Left cardiac atrium (tissue), 4 donors: Measurements from ENCODE around the gene EIF3J. TPM values are rescaled to one million over a fixed set of nuclear protein-coding genes. Genes with fewer than 3 reads are reported as not detected.
A peak's percentile ranks its signal among the peaks of the same experiment; 100 is the strongest.
"Not testable (repeated sequence)": the region's sequence is repeated elsewhere in the genome, so short reads cannot be mapped to it uniquely, and the experiment has no call there.

ENCODE experiments used
- ATAC-seq, 2 donors: fragments of 200-7000 bp; cut with Tn5 transposase; one replicate each; pipeline ENCODE4 v1.9.1; 2020; ENCODE audit warnings: mild to moderate bottlenecking in 2 of 2, moderate library complexity in 2 of 2
- DNase-seq: peaks from one replicate; pipeline ENCODE4 v3.0.0-alpha.2; 2020
- intact Hi-C, 2 donors: fragments of 100-400 bp; cut with DNase I; formaldehyde crosslinking; loops; one replicate each; pipeline versions ENCODE4 v1.14.1 to v1.15.1; 2022 to 2023
- long read RNA-seq: library from polyadenylated mRNA; unstranded; transcript quantifications from one replicate; pipeline ENCODE4 v2.0.0, GENCODE V29; 2021
- total RNA-seq, 2 donors: library from RNA; stranded (reverse); fragmentation: NEBNext Ultra II Directional; extraction: Animal tissue kit (Norgen Biotek cat#: 25700); gene quantifications; one replicate each; pipeline ENCODE4 v1.2.1, GENCODE V29; 2021
- donor health status: DM: no; HTN: yes; CAD: no.
- donor health status: DM: no; HTN: yes; CAD: no; lungs with severe emphysema.
- donor health status: DM: yes; HTN: yes; CAD: no.
- donor health status: Dilated cardiomyopathy.

EIF3J gene
- total RNA-seq, result 10 to 100 TPM; 59.3 to 77.0 TPM
- long read RNA-seq, transcript EIF3J-201 (8 exons, 2,569 nt), result major isoform, 12 of 34 reads
- long read RNA-seq, partial matches to known transcripts, result 21 of 34 reads
- long read RNA-seq, other reads (novel, unspliced or antisense), result 1 of 34 reads

- DNase-seq (peak; percentile 96), ATAC-seq (peak; percentile 96)
- intact Hi-C loops, result no loop called here
Measured at GRCh38 chr15:44536962-44537734, at the start of gene EIF3J. Gene EIF3J (plus strand): TSS chr15:44537147. CDS start chr15:44537195, 48 bp downstream.

- ATAC-seq (peak in 1 of 2 donors; percentile 92), DNase-seq (no peak)
- intact Hi-C loops, result no loop called here
Measured at GRCh38 chr15:44489464-44489863, 47.5 kb upstream of the EIF3J start.

- ATAC-seq (no peak), DNase-seq (no peak)
- intact Hi-C loops, result no loop called here
Measured at GRCh38 chr15:44490622-44491021, 46.3 kb upstream of the EIF3J start.

GRCh38 chr15:44492040-44492439 lies 44.9 kb upstream of the EIF3J start:
- intact Hi-C loops, result no loop called here
- DNase-seq, result no peak
- ATAC-seq, result no peak

- ATAC-seq (no peak), DNase-seq (no peak)
- intact Hi-C loops, result no loop called here
Measured at GRCh38 chr15:44492672-44493071, 44.3 kb upstream of the EIF3J start.

- ATAC-seq (no peak), DNase-seq (no peak)
- intact Hi-C loops, result no loop called here
Measured at GRCh38 chr15:44495562-44495961, 41.4 kb upstream of the EIF3J start.

GRCh38 chr15:44500555-44500954 lies 36.4 kb upstream of the EIF3J start:
- ATAC-seq, result no peak
- intact Hi-C loops, result no loop called here
- no peak for DNase-seq

GRCh38 chr15:44501768-44502366 lies 35.1 kb upstream of the EIF3J start:
- DNase-seq (no peak), ATAC-seq (peak in 1 of 2 donors; percentile 34)
- intact Hi-C loops, result no loop called here

GRCh38 chr15:44516436-44516835 lies 20.5 kb upstream of the EIF3J start:
- ATAC-seq, result no peak
- intact Hi-C loops, result no loop called here
- no peak for DNase-seq

GRCh38 chr15:44519537-44519936 lies 17.4 kb upstream of the EIF3J start:
- intact Hi-C loops, result no loop called here
- ATAC-seq, result no peak
- no peak for DNase-seq

- ATAC-seq, result no peak
- no peak for DNase-seq
- intact Hi-C loops, result no loop called here
Measured at GRCh38 chr15:44525018-44525417, 11.9 kb upstream of the EIF3J start.

GRCh38 chr15:44527241-44527640 lies 9.7 kb upstream of the EIF3J start:
- intact Hi-C loops, result no loop called here
- DNase-seq, result no peak
- ATAC-seq, result no peak

GRCh38 chr15:44529864-44530604 lies 6.9 kb upstream of the EIF3J start:
- intact Hi-C loops, result no loop called here
- no peak for ATAC-seq
- no peak for DNase-seq

GRCh38 chr15:44530653-44531052 lies 6.3 kb upstream of the EIF3J start:
- intact Hi-C loops, result no loop called here
- DNase-seq (no peak), ATAC-seq (no peak)

GRCh38 chr15:44532275-44532674 lies 4.7 kb upstream of the EIF3J start:
- intact Hi-C loops, result not testable (repeated sequence)

GRCh38 chr15:44532689-44533088 lies 4.3 kb upstream of the EIF3J start:
- ATAC-seq, result no peak
- no peak for DNase-seq
- intact Hi-C loops, result no loop called here

More at GRCh38 chr15:44532275-44532674, 4.7 kb upstream of the EIF3J start:
- not testable (repeated sequence) for DNase-seq, ATAC-seq

- ATAC-seq, result no peak
- intact Hi-C loops, result no loop called here
- no peak for DNase-seq
Measured at GRCh38 chr15:44535092-44535491, 1.9 kb upstream of the EIF3J start.

GRCh38 chr15:44535523-44536301 lies 1.2 kb upstream of the EIF3J start:
- ATAC-seq (no peak), DNase-seq (no peak)
- intact Hi-C loops, result no loop called here

GRCh38 chr15:44536302-44536961 lies 515 bp upstream of the EIF3J start:
- DNase-seq (peak; percentile 89), ATAC-seq (peak; percentile 83 to 88)
- intact Hi-C loops, result no loop called here
